Hepatocyte (in vitro differentiated cells): ENCODE measurements around the gene ATP13A2. TPM values are rescaled to one million over a fixed set of nuclear protein-coding genes. Genes with fewer than 3 reads are reported as not detected.
"Not testable (repeated sequence)": the region's sequence is repeated elsewhere in the genome, so short reads cannot be mapped to it uniquely, and the experiment has no call there.

ENCODE experiments used
- DNase-seq: peaks from one replicate; pipeline ENCODE4 v3.0.0-alpha.2; 2016; ENCODE audit warnings: low spot score
- H2AFZ ChIP-seq: fragments of 200-600 bp; sonication (generic); 2 replicates; pipeline ENCODE4 v1.6.0; 2016; ENCODE audit warnings: antibody characterized with exemption, mild to moderate bottlenecking
- H3K27ac ChIP-seq: fragments of 200-600 bp; sonication (generic); 2 replicates; pipeline ENCODE4 v1.5.1; 2016; ENCODE audit warnings: mild to moderate bottlenecking
- H3K27me3 ChIP-seq: fragments of 200-600 bp; sonication (generic); 2 replicates; pipeline ENCODE4 v1.6.1; 2016
- H3K36me3 ChIP-seq: fragments of 200-600 bp; sonication (generic); replicated peaks from 2 replicates; pipeline ENCODE4 v1.5.1; 2016; ENCODE audit warnings: low read depth; ENCODE audit not compliant: insufficient read depth
- H3K4me1 ChIP-seq: fragments of 200-600 bp; sonication (generic); 2 replicates; pipeline ENCODE4 v1.5.1; 2016; ENCODE audit warnings: mild to moderate bottlenecking, moderate library complexity; ENCODE audit not compliant: insufficient read depth
- H3K4me2 ChIP-seq: fragments of 200-600 bp; sonication (generic); 2 replicates; pipeline ENCODE4 v1.6.0; 2016
- H3K4me3 ChIP-seq: fragments of 200-600 bp; sonication (generic); 2 replicates; pipeline ENCODE4 v1.5.1; 2016; ENCODE audit warnings: mild to moderate bottlenecking
- H3K79me2 ChIP-seq: fragments of 200-600 bp; sonication (generic); 2 replicates; pipeline ENCODE4 v1.6.0; 2017; ENCODE audit warnings: mild to moderate bottlenecking
- H3K9me2 ChIP-seq: fragments of 200-600 bp; sonication (generic); replicated peaks from 2 replicates; pipeline ENCODE4 v1.6.0; 2017; ENCODE audit warnings: mild to moderate bottlenecking; ENCODE audit not compliant: insufficient read depth
- H3K9me3 ChIP-seq: fragments of 200-600 bp; sonication (generic); 2 replicates; pipeline ENCODE4 v1.5.1; 2016; ENCODE audit warnings: low read depth, mild to moderate bottlenecking
- H4K20me1 ChIP-seq: fragments of 200-600 bp; sonication (generic); 2 replicates; pipeline ENCODE4 v1.6.0; 2016; ENCODE audit warnings: mild to moderate bottlenecking; ENCODE audit not compliant: insufficient read depth, poor library complexity, severe bottlenecking
- CTCF ChIP-seq: fragments of 200-600 bp; sonication (generic); IDR thresholded peaks from 2 replicates; pipeline ENCODE4 v1.5.1; 2016; ENCODE audit warnings: antibody characterized with exemption, mild to moderate bottlenecking; ENCODE audit not compliant: poor library complexity
- EZH2 ChIP-seq: fragments of 200-600 bp; sonication (generic); IDR thresholded peaks from 2 replicates; pipeline ENCODE4 v1.6.1; 2016; ENCODE audit warnings: antibody characterized with exemption, mild to moderate bottlenecking, borderline replicate concordance
- EZH2phosphoT487 ChIP-seq: fragments of 200-600 bp; sonication (generic); IDR thresholded peaks from one replicate; pipeline ENCODE4 v1.6.1; 2018; ENCODE audit warnings: antibody characterized with exemption, mild to moderate bottlenecking, low read depth, moderate library complexity; ENCODE audit not compliant: unreplicated experiment, severe bottlenecking
- WGBS: methylation state at CpG from one replicate; pipeline ENCODE4 v1.1.6; 2016; ENCODE audit warnings: low lambda C conversion rate; ENCODE audit errors: missing lambda C conversion rate; 5-methylcytosine and 5-hydroxymethylcytosine counted together
- polyA plus RNA-seq: library from polyadenylated mRNA; unstranded; fragments of >200 nt; fragmentation: Nextera tagmentation; extraction: Ambion mirVana; gene quantifications from 2 replicates; pipeline ENCODE4 v1.2.1, GENCODE V29; 2016
- total RNA-seq: library from RNA; depleted of rRNA; stranded (reverse); fragments of >200 nt; gene quantifications from 2 replicates; pipeline ENCODE4 v1.2.3, GENCODE V29; 2014

ATP13A2 gene
- total and polyA plus RNA-seq, 2 experiments from 2014 or later = 30.0 to 52.3 TPM

- WGBS = 90% methylated on average over 19 of the region's 19 CpGs
- no peaks in the 10 kb centered on the region for H3K36me3 ChIP-seq
- no peak overlapping the region for H3K27ac ChIP-seq
Measured at GRCh38 chr1:16944038-16944437, 67.7 kb downstream of the ATP13A2 start.

GRCh38 chr1:16939386-16940180, 72.1 kb downstream of the ATP13A2 start:
- H2AFZ ChIP-seq, H3K79me2 ChIP-seq, H3K9me2 ChIP-seq, H3K4me3 ChIP-seq, H3K4me1 ChIP-seq, H3K36me3 ChIP-seq, DNase-seq, H3K4me2 ChIP-seq, H3K9me3 ChIP-seq, H4K20me1 ChIP-seq, H3K27me3 ChIP-seq, H3K27ac ChIP-seq: not testable (repeated sequence)
- WGBS = 98% methylated on average over 26 of the region's 32 CpGs

More at GRCh38 chr1:16944038-16944437, 67.7 kb downstream of the ATP13A2 start:
- no peak for TF ChIP-seq CTCF
- TF ChIP-seq EZH2phosphoT487 = no peak
- no peak for TF ChIP-seq EZH2
- no peaks in the 10 kb centered on the region for H3K4me1 ChIP-seq
- no peak for DNase-seq
- no peaks in the 10 kb centered on the region for H3K27me3 ChIP-seq
- H3K9me3 ChIP-seq = no peaks in the 10 kb centered on the region
- H3K4me2 ChIP-seq = no peak overlapping the region
- no peaks in the 10 kb centered on the region for H3K9me2 ChIP-seq
- no peaks in the 10 kb centered on the region for H4K20me1 ChIP-seq
- H3K4me3 ChIP-seq = no peak overlapping the region
- no peak overlapping the region for H2AFZ ChIP-seq
- no peaks in the 10 kb centered on the region for H3K79me2 ChIP-seq

- no peak for TF ChIP-seq EZH2
- TF ChIP-seq CTCF = no peak
- no peak for TF ChIP-seq EZH2phosphoT487
- DNase-seq = no peak
- Histone ChIP-seq H3K4me3 (no peak overlapping the region), H3K79me2 (no peaks in the 10 kb centered on the region), H3K27me3 (no peaks in the 10 kb centered on the region), H3K4me1 (no peaks in the 10 kb centered on the region), H4K20me1 (no peaks in the 10 kb centered on the region), H3K36me3 (no peaks in the 10 kb centered on the region), H3K27ac (no peak overlapping the region), H3K9me2 (no peaks in the 10 kb centered on the region), H3K9me3 (no peaks in the 10 kb centered on the region), H3K4me2 (peak overlapping the region; percentile 56), H2AFZ (no peak overlapping the region)
- 70% methylated on average over 30 of the region's 51 CpGs for WGBS
Measured at GRCh38 chr1:16938351-16939321, 73.1 kb downstream of the ATP13A2 start.

- H3K4me3 ChIP-seq, H3K36me3 ChIP-seq, H3K4me2 ChIP-seq, H3K79me2 ChIP-seq, H3K27me3 ChIP-seq, H3K9me2 ChIP-seq, H3K4me1 ChIP-seq, H4K20me1 ChIP-seq, H3K27ac ChIP-seq, DNase-seq, H2AFZ ChIP-seq, H3K9me3 ChIP-seq: not testable (repeated sequence)
- WGBS = 94% methylated on average over 16 of the region's 16 CpGs
Measured at GRCh38 chr1:16936580-16936979, 75.1 kb downstream of the ATP13A2 start.

Other genes with a start within 250 kb of the ATP13A2 start
- gene RNU1-2, start 115.9 kb downstream of the ATP13A2 start, total RNA-seq = under 0.01 TPM in 2 replicates
- gene RNU1-2, start 115.9 kb downstream of the ATP13A2 start, polyA plus RNA-seq = not detected in 2 replicates
- gene CROCC, start 90.0 kb downstream of the ATP13A2 start, total RNA-seq = 21.9 and 22.2 TPM in 2 replicates
- 23.0 and 23.6 TPM in 2 replicates for gene CROCC, start 90.0 kb downstream of the ATP13A2 start, polyA plus RNA-seq
- gene MFAP2, start 31.3 kb downstream of the ATP13A2 start, total RNA-seq = 172 and 200 TPM in 2 replicates
- gene MFAP2, start 31.3 kb downstream of the ATP13A2 start, polyA plus RNA-seq = 540 and 551 TPM in 2 replicates
- 175 and 181 TPM in 2 replicates for gene SDHB, start 42.1 kb upstream of the ATP13A2 start, total RNA-seq
- 105 and 144 TPM in 2 replicates for gene SDHB, start 42.1 kb upstream of the ATP13A2 start, polyA plus RNA-seq
- 11.3 and 11.7 TPM in 2 replicates for gene PADI2, start 107.5 kb upstream of the ATP13A2 start, total RNA-seq
- 6.8 and 10.6 TPM in 2 replicates for gene PADI2, start 107.5 kb upstream of the ATP13A2 start, polyA plus RNA-seq
- gene PADI1, start 193.2 kb upstream of the ATP13A2 start, total RNA-seq = not detected in 2 replicates
- 0.51 TPM in 1 of 2 replicates, not detected in the other for gene PADI1, start 193.2 kb upstream of the ATP13A2 start, polyA plus RNA-seq
- gene PADI3, start 237.2 kb upstream of the ATP13A2 start, total RNA-seq = not detected in 2 replicates
- gene PADI3, start 237.2 kb upstream of the ATP13A2 start, polyA plus RNA-seq = not detected in 2 replicates